ENCODE measurements around the gene SLC12A7. TPM values are rescaled to one million over a fixed set of nuclear protein-coding genes. Genes with fewer than 3 reads are reported as not detected.
"Not testable (repeated sequence)": the region's sequence is repeated elsewhere in the genome, so short reads cannot be mapped to it uniquely, and the experiment has no call there.

SLC12A7 gene
- total RNA-seq, 2 experiments from 2014 or later = 102 to 120 TPM

DNA sequence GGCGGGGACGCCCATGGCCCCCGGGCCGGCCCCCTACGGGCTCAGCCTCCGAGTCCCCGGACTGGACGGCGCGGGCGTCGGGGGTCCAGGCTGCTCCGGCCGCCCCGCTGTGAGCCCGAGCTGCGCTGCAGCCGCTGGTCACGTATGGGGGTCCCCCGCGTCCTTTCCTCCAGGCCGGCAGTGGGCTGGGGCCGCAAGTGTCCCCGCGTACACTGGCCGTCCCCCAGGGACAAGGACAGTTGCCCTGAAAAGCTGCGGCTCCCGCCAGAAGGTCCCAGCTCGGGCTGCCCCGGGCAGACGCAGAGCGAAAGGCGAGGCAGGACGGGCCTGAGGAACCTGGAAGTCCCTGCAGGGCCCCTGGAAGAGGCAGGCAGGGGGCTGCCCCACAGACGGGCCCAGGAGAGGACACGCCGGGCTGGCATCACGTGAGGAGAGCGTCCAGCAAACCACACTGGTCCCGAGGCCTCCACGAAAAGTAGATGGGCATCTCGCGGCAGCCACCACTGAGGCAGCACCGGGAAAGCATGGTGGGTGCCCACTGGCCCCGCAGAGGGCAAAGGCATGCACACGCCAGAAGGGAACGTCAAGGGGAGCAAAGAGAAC lies 106.5 kb downstream of the SLC12A7 start:
- H3K9me3 Mint-ChIP-seq = no peaks in the 10 kb centered on the region
- no peaks in the 10 kb centered on the region for H3K36me3 Mint-ChIP-seq (ENCODE audit: low read depth)
- ChIA-PET POLR2A (no interaction called here), CTCF (interaction anchor here (1.1 to 1.3 kb wide), 3 partner anchors 39 to 92 kb away, joined by 3 to 4 read pairs (median 4); no protein-coding TSS in a partner anchor)
- peaks cover 49% of the 10 kb centered on the region for H3K27me3 Mint-ChIP-seq
- DNase-seq = no peak
- no peak overlapping the region for H3K4me3 Mint-ChIP-seq
- H3K27ac Mint-ChIP-seq = no peak overlapping the region
- H3K4me1 Mint-ChIP-seq = peaks cover 33% of the 10 kb centered on the region

DNA sequence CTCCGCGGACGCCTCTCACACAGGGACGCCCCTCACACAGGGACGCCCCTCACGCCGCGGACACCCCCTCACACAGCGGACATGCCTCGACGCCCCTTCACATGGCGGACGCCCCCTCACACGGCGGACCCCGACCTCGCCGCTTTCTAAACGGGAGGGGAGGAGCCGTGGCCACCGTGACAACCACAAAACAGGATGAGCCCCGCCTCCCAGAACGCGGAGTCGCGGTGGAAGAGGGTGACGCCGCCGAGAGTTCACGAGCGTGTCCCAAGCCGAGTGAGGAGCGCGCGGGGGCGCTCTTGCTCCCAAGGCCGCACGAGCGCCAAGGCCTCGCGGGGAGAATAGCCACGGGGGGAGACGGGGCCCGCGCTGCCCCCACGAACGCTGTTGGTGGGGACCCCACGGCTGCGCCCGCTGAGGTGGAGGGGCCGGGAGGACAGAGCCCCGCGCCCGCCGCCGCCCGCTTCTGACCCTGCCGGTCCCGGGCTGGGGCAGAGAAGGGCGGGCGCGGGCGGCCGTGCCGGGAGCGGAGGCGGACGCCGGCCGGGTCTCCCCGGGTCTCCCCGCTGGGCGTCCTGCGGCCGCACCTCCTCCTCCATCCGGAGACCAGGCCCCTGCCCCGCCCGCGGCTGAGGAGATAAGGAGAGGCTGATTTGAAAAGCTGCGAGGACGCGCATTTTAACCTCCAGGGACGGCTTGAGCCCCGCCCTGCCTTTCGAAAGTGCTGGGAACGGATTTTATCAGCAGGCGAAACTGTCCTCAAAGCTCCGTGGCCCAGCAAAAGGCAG lies 107.2 kb downstream of the SLC12A7 start:
- Mint-ChIP-seq H3K4me1 (peaks cover 26% of the 10 kb centered on the region), H3K36me3 (ENCODE audit: low read depth) (no peaks in the 10 kb centered on the region), H3K9me3 (no peaks in the 10 kb centered on the region), H3K27ac (peak overlapping the region; percentile 5), H3K27me3 (peaks cover 42% of the 10 kb centered on the region), H3K4me3 (peak overlapping the region; percentile 59)
- CTCF ChIA-PET = interaction anchor here (1.1 to 1.3 kb wide), 3 partner anchors 38 to 91 kb away, joined by 3 to 4 read pairs (median 4); no protein-coding TSS in a partner anchor
- POLR2A ChIA-PET = no interaction called here
- peak; percentile 67 for DNase-seq

- Mint-ChIP-seq H3K9me3 (no peaks in the 10 kb centered on the region), H3K27me3 (peaks cover 42% of the 10 kb centered on the region), H3K4me1 (peaks cover 25% of the 10 kb centered on the region), H3K4me3 (peak overlapping the region; percentile 59), H3K27ac (no peak overlapping the region), H3K36me3 (ENCODE audit: low read depth) (no peaks in the 10 kb centered on the region)
- POLR2A ChIA-PET = no interaction called here
- no peak for DNase-seq
- CTCF ChIA-PET = no interaction called here
Measured at GRCh38 chr5:1003296-1003937, 108.4 kb downstream of the SLC12A7 start.

DNA sequence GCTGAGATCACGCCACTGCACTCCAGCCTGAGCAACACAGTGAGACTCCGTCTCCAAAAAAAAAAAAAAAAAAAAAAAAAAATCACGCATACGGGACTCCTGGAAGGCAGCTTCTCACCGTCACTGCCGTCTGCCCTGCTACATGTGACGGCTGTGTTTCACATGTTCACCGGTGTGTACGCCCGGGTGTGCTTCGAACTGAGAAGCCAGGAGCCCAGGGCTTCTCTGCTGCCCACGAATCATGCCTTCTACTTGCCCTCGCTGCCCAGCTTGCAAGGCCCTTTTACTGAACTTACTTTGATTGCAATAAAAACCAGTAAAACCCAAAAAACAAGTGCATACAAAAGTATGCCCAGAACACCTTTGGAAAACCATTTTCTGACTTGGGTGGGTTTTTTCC lies 109.0 kb downstream of the SLC12A7 start:
- Mint-ChIP-seq H3K9me3 (no peaks in the 10 kb centered on the region), H3K27ac (no peak overlapping the region), H3K4me3 (no peak overlapping the region), H3K36me3 (ENCODE audit: low read depth) (no peaks in the 10 kb centered on the region), H3K4me1 (peaks cover 24% of the 10 kb centered on the region), H3K27me3 (peaks cover 38% of the 10 kb centered on the region)
- ChIA-PET POLR2A (no interaction called here), CTCF (no interaction called here)
- no peak for DNase-seq

DNA sequence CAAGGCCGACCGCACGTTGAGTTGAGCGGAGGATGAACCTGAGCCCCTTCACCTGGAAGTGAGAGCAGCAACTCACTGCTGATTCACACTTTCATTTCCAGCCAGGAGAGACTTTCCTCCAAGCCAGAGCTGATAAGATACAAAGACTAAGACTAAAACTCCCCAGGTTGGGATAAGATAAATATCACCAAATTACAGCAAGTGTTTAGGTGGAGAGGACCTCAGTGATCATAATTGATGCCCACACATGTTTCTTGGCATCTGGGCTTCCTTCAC lies 109.7 kb downstream of the SLC12A7 start:
- peaks cover 33% of the 10 kb centered on the region for H3K27me3 Mint-ChIP-seq
- CTCF ChIA-PET = no interaction called here

GRCh38 chr5:1001406-1002270 lies 110.2 kb downstream of the SLC12A7 start:
- no peak for DNase-seq
- H3K4me3 Mint-ChIP-seq = no peak overlapping the region
- peaks cover 28% of the 10 kb centered on the region for H3K27me3 Mint-ChIP-seq

More for the DNA sequence above, 109.7 kb downstream of the SLC12A7 start:
- Mint-ChIP-seq H3K36me3 (ENCODE audit: low read depth) (no peaks in the 10 kb centered on the region), H3K4me3 (no peak overlapping the region), H3K4me1 (peaks cover 25% of the 10 kb centered on the region), H3K27ac (no peak overlapping the region), H3K9me3 (no peaks in the 10 kb centered on the region)
- no peak for DNase-seq
- POLR2A ChIA-PET = interaction anchor here (0.5 kb wide), 1 partner anchor 592 kb away, joined by 3 read pairs; no protein-coding TSS in a partner anchor

DNA sequence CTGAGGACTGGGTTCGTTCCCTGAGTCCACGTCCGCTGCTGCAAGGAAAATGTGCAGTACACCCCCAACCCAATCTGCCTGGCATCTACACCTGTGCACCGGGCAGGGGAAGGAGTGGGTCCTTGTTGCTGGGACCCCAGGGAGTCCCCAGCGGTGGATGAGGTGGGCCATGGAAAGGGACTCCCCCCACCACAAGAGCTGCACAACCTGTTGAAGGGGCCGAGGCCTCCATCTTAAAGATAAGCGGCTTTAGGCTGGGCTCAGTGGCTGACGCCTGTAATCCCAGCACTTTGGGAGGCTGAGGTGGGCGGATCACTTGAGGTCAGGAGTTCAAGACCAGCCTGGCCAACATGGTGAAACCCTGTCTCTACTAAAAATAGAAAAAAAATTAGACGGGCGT lies 111.0 kb downstream of the SLC12A7 start:
- DNase-seq; H3K36me3 Mint-ChIP-seq (ENCODE audit: low read depth); H3K9me3 Mint-ChIP-seq; H3K4me3 Mint-ChIP-seq; H3K27ac Mint-ChIP-seq: not testable (repeated sequence)
- Mint-ChIP-seq H3K27me3 (peaks cover 21% of the 10 kb centered on the region), H3K4me1 (peaks cover 37% of the 10 kb centered on the region)
- POLR2A ChIA-PET = interaction anchor here (0.7 kb wide), 1 partner anchor 37 kb away, joined by 3 read pairs; no protein-coding TSS in a partner anchor
- CTCF ChIA-PET = interaction anchor here (0.8 kb wide), 1 partner anchor 10 kb away, joined by 3 read pairs; no protein-coding TSS in a partner anchor

More at GRCh38 chr5:1001406-1002270, 110.2 kb downstream of the SLC12A7 start:
- ChIA-PET CTCF (interaction anchor here (0.8 kb wide), 1 partner anchor 11 kb away, joined by 3 read pairs; no protein-coding TSS in a partner anchor), POLR2A (interaction anchor here (0.5 kb wide), 1 partner anchor 593 kb away, joined by 3 read pairs; no protein-coding TSS in a partner anchor)
- no peaks in the 10 kb centered on the region for H3K36me3 Mint-ChIP-seq (ENCODE audit: low read depth)
- H3K9me3 Mint-ChIP-seq = no peaks in the 10 kb centered on the region
- H3K27ac Mint-ChIP-seq = no peak overlapping the region
- H3K4me1 Mint-ChIP-seq = peaks cover 30% of the 10 kb centered on the region

Small RNAs within 50 kb of the gene (microRNA-seq; reads per million reads assigned to microRNA genes)
- not detected for gene MIR4635 (ENCODE audit: borderline microRNAs expressed, borderline replicate concordance)

Other genes with a start within 250 kb of the SLC12A7 start
- gene BRD9, start 219.3 kb downstream of the SLC12A7 start, total RNA-seq = 10 to 100 TPM; 52.7 to 59.1 TPM
- 10 to 100 TPM; 33.4 to 38.6 TPM for gene TRIP13, start 219.2 kb downstream of the SLC12A7 start, total RNA-seq
- gene NKD2, start 103.3 kb downstream of the SLC12A7 start, total RNA-seq = 1 to 10 TPM; 1.4 to 1.8 TPM
- gene SLC6A19, start 89.5 kb upstream of the SLC12A7 start, total RNA-seq = not detected
- not detected for gene SLC6A18, start 113.3 kb upstream of the SLC12A7 start, total RNA-seq
- gene TERT, start 183.0 kb upstream of the SLC12A7 start, total RNA-seq = 1 to 10 TPM; 3.4 to 5.6 TPM
- 100 to 1,000 TPM; 122 to 123 TPM for gene CLPTM1L, start 233.0 kb upstream of the SLC12A7 start, total RNA-seq